Liver (tissue), 9 donors: Measurements from ENCODE around the gene MKNK2. TPM values are rescaled to one million over a fixed set of nuclear protein-coding genes. Genes with fewer than 3 reads are reported as not detected.

Experiments
- DNase-seq: peaks from one replicate; pipeline ENCODE4 v3.0.0-alpha.2; 2017; ENCODE audit warnings: low spot score
- H3K27ac ChIP-seq, 2 donors: one replicate each; pipeline ENCODE4 v1.7.0; 2013; ENCODE audit warnings: inconsistent platforms in 2 of 2, low read length in 2 of 2, control low read depth in 1 of 2, low read depth in 1 of 2, mild to moderate bottlenecking in 1 of 2
- H3K27me3 ChIP-seq, 4 donors: one replicate each; pipeline versions ENCODE4 v1.6.1 to v1.7.0; 2013; ENCODE audit warnings: low read length in 3 of 4, inconsistent platforms in 1 of 4, mild to moderate bottlenecking in 1 of 4, moderate library complexity in 1 of 4; ENCODE audit not compliant: control insufficient read depth in 4 of 4, insufficient read depth in 4 of 4
- H3K36me3 ChIP-seq, 4 donors: one replicate each; pipeline versions ENCODE4 v1.6.1 to v1.7.0; 2013; ENCODE audit warnings: low read length in 3 of 4, mild to moderate bottlenecking in 3 of 4, low read depth in 1 of 4, moderate library complexity in 1 of 4; ENCODE audit not compliant: control insufficient read depth in 4 of 4, insufficient read depth in 3 of 4
- H3K4me1 ChIP-seq, 4 donors: one replicate each; pipeline versions ENCODE4 v1.6.1 to v1.7.0; 2013; ENCODE audit warnings: low read length in 3 of 4, mild to moderate bottlenecking in 3 of 4, moderate library complexity in 1 of 4; ENCODE audit not compliant: control insufficient read depth in 4 of 4, insufficient read depth in 4 of 4
- H3K4me3 ChIP-seq, 3 donors: one replicate each; pipeline versions ENCODE4 v1.6.1 to v1.7.0; 2013; ENCODE audit warnings: low read length in 3 of 3, control low read depth in 1 of 3, low read depth in 1 of 3, mild to moderate bottlenecking in 1 of 3
- H3K9ac ChIP-seq, 2 donors: one replicate each; pipeline ENCODE4 v1.7.0; 2013; ENCODE audit warnings: low read length in 2 of 2, mild to moderate bottlenecking in 2 of 2, moderate library complexity in 2 of 2, control low read depth in 1 of 2, low read depth in 1 of 2
- H3K9me3 ChIP-seq, 4 donors: one replicate each; pipeline versions ENCODE4 v1.6.1 to v1.7.0; 2013; ENCODE audit warnings: low read length in 3 of 4; ENCODE audit not compliant: control insufficient read depth in 4 of 4
- FOXA1 ChIP-seq: IDR thresholded peaks from 2 replicates; pipeline ENCODE4 v1.6.1; 2016; ENCODE audit warnings: antibody characterized with exemption
- GABPA ChIP-seq, 2 donors: IDR thresholded peaks in 1 of 2; conservative IDR thresholded peaks in 1 of 2; 2 replicates each; pipeline ENCODE4 v1.6.1; 2016; ENCODE audit warnings: antibody characterized with exemption in 2 of 2, mild to moderate bottlenecking in 1 of 2, moderate library complexity in 1 of 2
- HNF4A ChIP-seq, 2 donors: conservative IDR thresholded peaks; 2 replicates each; pipeline ENCODE4 v1.6.1; 2016; ENCODE audit warnings: antibody characterized with exemption in 2 of 2, mild to moderate bottlenecking in 2 of 2
- JUND ChIP-seq, 2 donors: IDR thresholded peaks; 2 replicates each; pipeline ENCODE4 v1.6.1; 2016; ENCODE audit warnings: antibody characterized with exemption in 2 of 2
- NR2F2 ChIP-seq: IDR thresholded peaks from 2 replicates; pipeline ENCODE4 v1.6.1; 2016; ENCODE audit warnings: antibody characterized with exemption
- RAD21 ChIP-seq, 2 donors: IDR thresholded peaks; 2 replicates each; pipeline ENCODE4 v1.6.1; 2016; ENCODE audit warnings: antibody characterized with exemption in 2 of 2, mild to moderate bottlenecking in 2 of 2
- RXRA ChIP-seq, 2 donors: IDR thresholded peaks; 2 replicates each; pipeline ENCODE4 v1.6.1; 2017 to 2018; ENCODE audit warnings: antibody characterized with exemption in 2 of 2, mild to moderate bottlenecking in 1 of 2
- SP1 ChIP-seq: IDR thresholded peaks from 2 replicates; pipeline ENCODE4 v1.6.1; 2018; ENCODE audit warnings: antibody characterized with exemption, mild to moderate bottlenecking
- TAF1 ChIP-seq: conservative IDR thresholded peaks from 2 replicates; pipeline ENCODE4 v1.6.1; 2016; ENCODE audit warnings: antibody characterized with exemption, mild to moderate bottlenecking
- YY1 ChIP-seq: IDR thresholded peaks from 2 replicates; pipeline ENCODE4 v1.6.1; 2016; ENCODE audit warnings: antibody characterized with exemption, mild to moderate bottlenecking
- WGBS: extraction: QIAGEN DNeasy Blood & Tissue Kit; methylation state at CpG from one replicate; pipeline ENCODE4 v1.1.7; 2013; 5-methylcytosine and 5-hydroxymethylcytosine counted together
- polyA plus RNA-seq, 2 donors: library from polyadenylated mRNA; stranded (reverse) in 1 of 2; unstranded in 1 of 2; fragments of 200-250 nt in 1 of 2; fragments of >200 nt in 1 of 2; fragmentation: Nextera tagmentation in 1 of 2; extraction: Ambion mirVana in 1 of 2; gene quantifications; one replicate each; pipeline versions ENCODE4 v1.2.1 to v1.2.3, GENCODE V29; 2013 to 2015
- total RNA-seq, 2 donors: library from RNA; depleted of rRNA; stranded (reverse); fragments of >200 nt; gene quantifications; one replicate each; pipeline ENCODE4 v1.2.3, GENCODE V29; 2014
- TF ChIP-seq, protein P1 (sequence below): IDR thresholded peaks from 2 replicates; pipeline ENCODE4 v1.6.1; 2016; ENCODE audit warnings: antibody characterized with exemption, mild to moderate bottlenecking
- TF ChIP-seq, protein P2 (sequence below): IDR thresholded peaks from 2 replicates; pipeline ENCODE4 v1.6.1; 2016; ENCODE audit warnings: antibody characterized with exemption
- TF ChIP-seq, protein P3 (sequence below): fragments of 150-350 bp; IDR thresholded peaks from 2 replicates; pipeline ENCODE4 v1.5.1; 2017; ENCODE audit warnings: improper control_type of control experiment, low read depth, low read length; ENCODE audit not compliant: missing input control
- TF ChIP-seq, protein P4 (sequence below): IDR thresholded peaks from 2 replicates; pipeline ENCODE4 v1.6.1; 2016; ENCODE audit warnings: antibody characterized with exemption
- donor health status: healthy.
- donor health status: healthy.
- donor health status: healthy.
- donor health status: healthy.
- donor health status: healthy.

The MKNK2 gene
- total and polyA plus RNA-seq, 4 donors = 24.7 to 105 (median 46.4) TPM

DNA sequence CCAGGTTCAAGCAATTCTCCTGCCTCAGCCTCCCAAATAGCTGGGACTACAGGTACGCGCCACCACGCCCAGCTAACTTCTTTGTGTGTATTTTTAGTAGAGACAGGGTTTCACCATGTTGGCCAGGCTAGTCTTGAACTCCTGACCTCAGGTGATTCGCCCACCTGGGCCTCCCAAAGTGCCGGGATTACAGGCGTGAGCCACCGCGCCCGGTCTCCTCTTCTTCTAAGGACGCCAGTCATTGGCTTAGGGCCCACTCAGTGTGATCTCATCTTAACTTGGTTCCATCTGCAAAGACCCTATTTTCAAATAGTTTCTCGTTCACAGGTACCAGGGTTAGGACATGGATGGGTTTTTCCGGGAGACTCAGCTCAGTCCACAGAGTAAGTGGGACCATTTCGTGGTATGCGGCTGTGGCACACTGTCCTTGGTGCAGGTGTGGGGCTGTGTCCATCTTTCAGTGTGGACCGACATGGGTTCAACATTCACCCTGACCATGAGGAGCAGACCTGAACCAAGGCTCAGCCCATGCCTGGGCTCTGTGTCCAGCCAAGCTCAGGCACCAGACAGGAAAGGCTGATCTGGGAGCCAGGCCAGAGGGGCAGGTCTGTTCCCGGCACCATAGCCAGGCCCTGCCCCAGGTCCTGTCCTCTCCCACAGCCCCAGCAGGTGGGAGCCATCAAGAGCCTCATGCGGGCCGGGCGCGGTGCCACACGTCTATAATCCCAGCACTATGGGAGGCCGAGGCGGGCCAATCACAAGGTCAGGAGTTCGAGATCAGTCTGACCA lies 2.8 kb upstream of the MKNK2 start:
- Histone ChIP-seq H3K9me3 (no peaks in the 10 kb centered on the region), H3K9ac (no peak overlapping the region), H3K4me3 (no peak overlapping the region), H3K36me3 (no peaks in the 10 kb centered on the region), H3K27ac (peak overlapping the region; percentile 58 to 68), H3K4me1 (peaks cover 20 to 40% (median 27%) of the 10 kb centered on the region in 4 donors), H3K27me3 (no peaks in the 10 kb centered on the region)
- no peak for DNase-seq
- WGBS = 64% methylated on average over 24 of the region's 24 CpGs
- peak; percentile 77 for TF ChIP-seq YY1
- TF ChIP-seq TAF1 = no peak
- TF ChIP-seq, protein P1, sequence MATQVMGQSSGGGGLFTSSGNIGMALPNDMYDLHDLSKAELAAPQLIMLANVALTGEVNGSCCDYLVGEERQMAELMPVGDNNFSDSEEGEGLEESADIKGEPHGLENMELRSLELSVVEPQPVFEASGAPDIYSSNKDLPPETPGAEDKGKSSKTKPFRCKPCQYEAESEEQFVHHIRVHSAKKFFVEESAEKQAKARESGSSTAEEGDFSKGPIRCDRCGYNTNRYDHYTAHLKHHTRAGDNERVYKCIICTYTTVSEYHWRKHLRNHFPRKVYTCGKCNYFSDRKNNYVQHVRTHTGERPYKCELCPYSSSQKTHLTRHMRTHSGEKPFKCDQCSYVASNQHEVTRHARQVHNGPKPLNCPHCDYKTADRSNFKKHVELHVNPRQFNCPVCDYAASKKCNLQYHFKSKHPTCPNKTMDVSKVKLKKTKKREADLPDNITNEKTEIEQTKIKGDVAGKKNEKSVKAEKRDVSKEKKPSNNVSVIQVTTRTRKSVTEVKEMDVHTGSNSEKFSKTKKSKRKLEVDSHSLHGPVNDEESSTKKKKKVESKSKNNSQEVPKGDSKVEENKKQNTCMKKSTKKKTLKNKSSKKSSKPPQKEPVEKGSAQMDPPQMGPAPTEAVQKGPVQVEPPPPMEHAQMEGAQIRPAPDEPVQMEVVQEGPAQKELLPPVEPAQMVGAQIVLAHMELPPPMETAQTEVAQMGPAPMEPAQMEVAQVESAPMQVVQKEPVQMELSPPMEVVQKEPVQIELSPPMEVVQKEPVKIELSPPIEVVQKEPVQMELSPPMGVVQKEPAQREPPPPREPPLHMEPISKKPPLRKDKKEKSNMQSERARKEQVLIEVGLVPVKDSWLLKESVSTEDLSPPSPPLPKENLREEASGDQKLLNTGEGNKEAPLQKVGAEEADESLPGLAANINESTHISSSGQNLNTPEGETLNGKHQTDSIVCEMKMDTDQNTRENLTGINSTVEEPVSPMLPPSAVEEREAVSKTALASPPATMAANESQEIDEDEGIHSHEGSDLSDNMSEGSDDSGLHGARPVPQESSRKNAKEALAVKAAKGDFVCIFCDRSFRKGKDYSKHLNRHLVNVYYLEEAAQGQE = peak; percentile 47
- peak in 1 of 2 donors; percentile 56 for TF ChIP-seq GABPA (IDR thresholded peaks at IDR 0.05 in 1 of 2, conservative IDR thresholded peaks at IDR 0.05 in 1 of 2)
- TF ChIP-seq, protein P2, sequence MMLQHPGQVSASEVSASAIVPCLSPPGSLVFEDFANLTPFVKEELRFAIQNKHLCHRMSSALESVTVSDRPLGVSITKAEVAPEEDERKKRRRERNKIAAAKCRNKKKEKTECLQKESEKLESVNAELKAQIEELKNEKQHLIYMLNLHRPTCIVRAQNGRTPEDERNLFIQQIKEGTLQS = no peak
- TF ChIP-seq, protein P3, sequence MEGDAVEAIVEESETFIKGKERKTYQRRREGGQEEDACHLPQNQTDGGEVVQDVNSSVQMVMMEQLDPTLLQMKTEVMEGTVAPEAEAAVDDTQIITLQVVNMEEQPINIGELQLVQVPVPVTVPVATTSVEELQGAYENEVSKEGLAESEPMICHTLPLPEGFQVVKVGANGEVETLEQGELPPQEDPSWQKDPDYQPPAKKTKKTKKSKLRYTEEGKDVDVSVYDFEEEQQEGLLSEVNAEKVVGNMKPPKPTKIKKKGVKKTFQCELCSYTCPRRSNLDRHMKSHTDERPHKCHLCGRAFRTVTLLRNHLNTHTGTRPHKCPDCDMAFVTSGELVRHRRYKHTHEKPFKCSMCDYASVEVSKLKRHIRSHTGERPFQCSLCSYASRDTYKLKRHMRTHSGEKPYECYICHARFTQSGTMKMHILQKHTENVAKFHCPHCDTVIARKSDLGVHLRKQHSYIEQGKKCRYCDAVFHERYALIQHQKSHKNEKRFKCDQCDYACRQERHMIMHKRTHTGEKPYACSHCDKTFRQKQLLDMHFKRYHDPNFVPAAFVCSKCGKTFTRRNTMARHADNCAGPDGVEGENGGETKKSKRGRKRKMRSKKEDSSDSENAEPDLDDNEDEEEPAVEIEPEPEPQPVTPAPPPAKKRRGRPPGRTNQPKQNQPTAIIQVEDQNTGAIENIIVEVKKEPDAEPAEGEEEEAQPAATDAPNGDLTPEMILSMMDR = no peak
- TF ChIP-seq RXRA (IDR thresholded peaks at IDR 0.05) = peak; percentile 67 to 88
- TF ChIP-seq RAD21 (IDR thresholded peaks at IDR 0.05) = peak; percentile 15 to 53
- TF ChIP-seq FOXA1 = peak; percentile 25
- TF ChIP-seq HNF4A (conservative IDR thresholded peaks at IDR 0.05) = peak; percentile 41 to 73
- TF ChIP-seq, protein P4, sequence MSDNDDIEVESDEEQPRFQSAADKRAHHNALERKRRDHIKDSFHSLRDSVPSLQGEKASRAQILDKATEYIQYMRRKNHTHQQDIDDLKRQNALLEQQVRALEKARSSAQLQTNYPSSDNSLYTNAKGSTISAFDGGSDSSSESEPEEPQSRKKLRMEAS = peak; percentile 80
- TF ChIP-seq SP1 = peak; percentile 75
- peak; percentile 77 for TF ChIP-seq NR2F2

DNA sequence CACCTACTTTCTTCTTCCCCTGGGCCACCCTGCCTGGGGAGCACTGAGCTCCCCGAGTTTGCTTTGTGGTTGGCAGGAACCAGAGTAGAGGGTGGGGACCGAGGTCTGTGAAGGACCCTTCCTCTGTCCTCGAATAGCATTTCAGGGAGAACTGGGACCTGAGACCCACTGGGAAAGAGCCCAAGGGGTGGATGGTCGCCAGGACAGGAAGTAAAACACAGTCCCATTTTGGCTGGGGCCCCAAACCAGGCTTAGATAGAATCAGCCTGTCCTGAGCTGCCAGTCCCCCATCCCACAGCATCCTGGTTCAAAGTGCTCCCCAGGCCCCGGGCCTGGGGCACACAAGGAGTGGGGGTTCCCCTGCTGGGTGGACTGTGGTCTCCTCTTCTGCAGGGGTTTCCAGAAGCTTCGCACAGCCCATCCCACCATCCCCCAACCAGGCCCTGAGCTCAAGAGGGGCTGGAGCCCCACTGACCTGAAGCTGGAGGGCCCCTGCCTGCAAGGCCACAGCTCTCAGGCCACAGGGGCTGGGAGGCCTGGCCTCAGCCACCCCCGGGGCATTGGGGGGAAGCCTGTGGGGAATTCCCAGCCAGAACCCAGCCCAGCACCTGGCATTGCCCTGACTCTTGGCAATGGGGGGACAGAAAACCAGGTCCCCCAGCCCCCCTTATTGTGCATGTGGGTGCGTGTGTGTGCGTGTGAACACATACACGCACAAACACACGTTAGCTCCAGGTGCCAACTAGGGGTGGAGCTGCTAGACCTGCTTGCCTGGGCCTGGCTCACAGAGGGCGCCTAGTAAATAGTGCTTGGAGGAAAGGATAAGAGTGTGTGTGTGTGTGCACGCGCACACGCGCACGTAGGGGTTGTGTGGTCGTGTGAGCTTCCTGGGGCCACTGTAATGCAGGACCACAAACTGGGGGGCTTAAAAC lies 995 bp upstream of the MKNK2 start:
- H3K27ac ChIP-seq = peak overlapping the region; percentile 91 to 93
- peaks cover 37 to 55% (median 42%) of the 10 kb centered on the region in 4 donors for H3K4me1 ChIP-seq
- no peak for DNase-seq
- peak; percentile 51 to 58 for TF ChIP-seq RXRA (IDR thresholded peaks at IDR 0.05)
- no peak for TF ChIP-seq JUND (IDR thresholded peaks at IDR 0.05)
- peak in 1 of 2 donors; percentile 3 for TF ChIP-seq HNF4A (conservative IDR thresholded peaks at IDR 0.05)
- H3K4me3 ChIP-seq = no peak overlapping the region
- peak overlapping the region; percentile 17 to 63 for H3K9ac ChIP-seq
- 27% methylated on average over 18 of the region's 18 CpGs for WGBS
- H3K36me3 ChIP-seq = peaks cover 0 to 2% (median 0%) of the 10 kb centered on the region in 4 donors
- no peaks in the 10 kb centered on the region for H3K27me3 ChIP-seq
- no peaks in the 10 kb centered on the region for H3K9me3 ChIP-seq
